NOMO-1 treated with dmso at 0.1 percent for 144 hours (cell line): ENCODE results near the gene SLC17A7.

Source experiments
- DNase-seq: peaks from one replicate; lab custom pipeline; 2025; ENCODE audit not compliant: unreplicated experiment; lab: John Stamatoyannopoulos, UW

Gene SLC17A7

GRCh38 chr19:49428547-49429451 lies 12.5 kb downstream of the SLC17A7 start:
- no peak for DNase-seq

GRCh38 chr19:49427855-49428546 lies 13.3 kb downstream of the SLC17A7 start:
- DNase-seq: no peak

- DNase-seq: no peak
Observed at GRCh38 chr19:49427339-49427738, 14.0 kb downstream of the SLC17A7 start.

GRCh38 chr19:49425922-49426592 lies 15.3 kb downstream of the SLC17A7 start:
- DNase-seq: no peak

- DNase-seq: no peak
Observed at GRCh38 chr19:49425178-49425577, 16.1 kb downstream of the SLC17A7 start, which contains the start of gene GFY. Gene GFY, plus strand, starts transcription at chr19:49425388. Its CDS starts 1,043 bp downstream, at chr19:49426431.

GRCh38 chr19:49423985-49424303 lies 17.4 kb downstream of the SLC17A7 start:
- DNase-seq: no peak

- no peak for DNase-seq
Observed at GRCh38 chr19:49423071-49423984, 18.0 kb downstream of the SLC17A7 start, which contains the start of gene PTH2. Gene PTH2, minus strand, starts transcription at chr19:49423441. Its CDS starts 102 bp downstream, at chr19:49423339.

- peak; percentile 81 for DNase-seq
Observed at GRCh38 chr19:49422407-49423070, 18.8 kb downstream of the SLC17A7 start.

- no peak for DNase-seq
Observed at GRCh38 chr19:49421878-49422202, 19.5 kb downstream of the SLC17A7 start.

- DNase-seq: peak; percentile 48
Observed at GRCh38 chr19:49421039-49421877, 20.1 kb downstream of the SLC17A7 start.

GRCh38 chr19:49420227-49420626 lies 21.1 kb downstream of the SLC17A7 start:
- DNase-seq: no peak

- DNase-seq: no peak
Observed at GRCh38 chr19:49419173-49419572, 22.2 kb downstream of the SLC17A7 start.

GRCh38 chr19:49418511-49418910 lies 22.8 kb downstream of the SLC17A7 start:
- no peak for DNase-seq

- DNase-seq: no peak
Observed at GRCh38 chr19:49417088-49417487, 24.2 kb downstream of the SLC17A7 start.

GRCh38 chr19:49415810-49416200 lies 25.5 kb downstream of the SLC17A7 start:
- DNase-seq: no peak

GRCh38 chr19:49415102-49415809 lies 26.1 kb downstream of the SLC17A7 start:
- DNase-seq: no peak

GRCh38 chr19:49414256-49414655 lies 27.1 kb downstream of the SLC17A7 start:
- no peak for DNase-seq

GRCh38 chr19:49413348-49413747 lies 28.0 kb downstream of the SLC17A7 start:
- DNase-seq: no peak
